Right renal cortex interstitium (tissue), 3 donors: ENCODE data around the gene MT1X. TPM values are rescaled to one million over a fixed set of nuclear protein-coding genes. Genes with fewer than 3 reads are reported as not detected.
A peak's percentile ranks its signal among the peaks of the same experiment; 100 is the strongest.
"Not testable (repeated sequence)": the region's sequence is repeated elsewhere in the genome, so short reads cannot be mapped to it uniquely, and the experiment has no call there.

ENCODE experiments used
- DNase-seq, 3 donors: peaks; one replicate each; pipeline ENCODE4 v3.0.0-alpha.2; 2013; ENCODE audit warnings: low read depth in 3 of 3, low spot score in 2 of 3
- polyA plus RNA-seq, 3 donors: library from polyadenylated mRNA; unstranded; fragments of 120-200 nt; gene quantifications; one replicate each; pipeline ENCODE4 v1.2.1, GENCODE V29; 2013; ENCODE audit not compliant: insufficient read length in 3 of 3

The MT1X gene
- polyA plus RNA-seq, 3 donors = 24.8 to 34.0 (median 26.2) TPM

DNA sequence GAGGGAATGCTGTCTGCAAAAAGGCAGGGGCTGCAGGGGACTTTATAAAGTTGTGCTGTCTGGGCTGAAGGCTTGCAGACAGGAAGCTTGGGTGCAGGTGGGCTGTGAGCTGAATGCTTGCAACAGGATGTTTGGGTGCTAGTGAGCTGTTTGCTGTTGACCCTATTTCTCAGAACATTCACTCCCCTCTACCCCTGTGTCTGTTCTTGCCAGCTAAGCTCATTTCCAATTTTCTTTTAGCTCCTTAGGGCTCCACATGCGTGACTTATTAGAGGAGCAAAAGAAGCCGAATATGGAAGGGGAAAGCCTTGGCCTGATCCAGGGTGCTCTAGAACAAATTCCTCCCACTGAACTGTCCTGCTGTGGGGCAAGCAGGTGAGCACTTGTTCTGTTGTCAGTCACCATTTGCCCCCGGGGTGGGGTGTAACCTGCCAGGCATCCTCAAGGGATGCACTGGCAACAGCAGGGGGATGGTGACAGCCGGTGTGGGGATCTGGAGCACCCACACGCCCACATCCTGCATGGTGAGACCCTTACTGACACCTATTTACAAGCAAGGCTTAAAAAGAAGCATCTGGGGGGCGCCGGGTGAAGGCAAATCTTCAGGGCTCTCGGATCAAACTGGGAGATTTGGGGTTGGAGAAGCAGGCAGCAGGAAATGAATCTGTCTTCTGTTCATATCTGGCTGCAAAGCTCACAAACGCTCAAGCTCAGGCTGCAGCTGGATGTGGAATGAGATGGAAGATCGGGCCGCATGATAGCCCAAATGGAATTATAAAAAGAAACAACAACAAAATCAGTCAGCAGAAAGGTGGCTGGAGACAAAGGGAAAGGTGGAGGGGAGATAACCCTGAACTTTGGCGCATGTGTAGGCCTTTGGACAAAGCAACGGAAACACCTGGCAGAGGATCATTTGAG lies 26.5 kb downstream of the MT1X start:
- no peak for DNase-seq

DNA sequence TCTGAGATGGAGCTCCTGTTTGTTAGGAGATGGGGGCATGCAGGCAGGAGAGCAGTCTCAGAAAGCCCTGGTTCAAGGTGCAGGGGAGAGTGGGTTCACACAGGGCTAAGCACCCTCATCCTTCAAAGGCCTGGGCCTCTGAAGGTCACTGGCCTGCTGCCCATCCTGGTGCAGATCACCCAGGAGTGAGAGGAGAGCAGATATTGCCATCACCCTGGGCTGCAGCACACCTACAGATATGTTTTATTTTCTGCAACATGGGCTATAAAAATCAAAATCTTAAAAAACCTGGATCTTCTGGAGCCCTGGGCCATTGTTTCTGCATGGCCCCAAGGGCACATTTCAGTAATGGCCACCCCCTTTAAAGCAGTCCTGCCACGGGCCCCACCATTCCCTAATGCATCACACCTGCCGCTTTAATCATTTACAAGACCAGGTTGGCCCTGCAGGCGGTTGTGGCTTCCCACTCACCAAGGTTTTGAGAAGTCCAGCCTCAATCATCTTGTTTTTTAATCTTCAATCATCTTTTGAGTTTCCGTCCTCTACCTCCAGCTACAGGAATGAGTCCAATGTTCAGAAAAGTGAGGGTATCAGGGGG lies 27.3 kb downstream of the MT1X start:
- no peak for DNase-seq

GRCh38 chr16:56710181-56710737 lies 28.0 kb downstream of the MT1X start:
- no peak for DNase-seq

GRCh38 chr16:56711862-56712261 lies 29.6 kb downstream of the MT1X start:
- DNase-seq = no peak

DNA sequence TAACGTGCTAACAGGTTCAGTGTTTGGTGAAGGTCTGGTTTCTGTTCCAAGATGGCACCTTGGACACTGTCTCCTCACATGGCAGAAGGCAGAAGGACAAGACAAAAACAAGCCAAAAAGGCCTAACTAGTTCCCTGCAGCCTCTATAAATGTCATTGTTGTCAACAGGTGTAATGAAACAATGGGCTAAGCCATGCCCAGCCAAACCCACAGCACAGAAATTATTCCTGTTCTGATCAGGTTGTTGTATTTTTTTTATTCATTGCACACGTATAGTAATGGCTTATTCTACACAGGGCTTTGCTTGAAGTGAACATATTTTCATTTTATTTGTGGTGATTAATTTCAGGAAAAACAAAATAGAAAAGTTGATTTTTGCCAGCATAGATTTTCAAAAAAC lies 31.5 kb downstream of the MT1X start:
- no peak for DNase-seq

- DNase-seq = no peak
Observed at GRCh38 chr16:56715126-56715525, 32.9 kb downstream of the MT1X start.

- no peak for DNase-seq
Observed at GRCh38 chr16:56716761-56717160, 34.5 kb downstream of the MT1X start.

DNA sequence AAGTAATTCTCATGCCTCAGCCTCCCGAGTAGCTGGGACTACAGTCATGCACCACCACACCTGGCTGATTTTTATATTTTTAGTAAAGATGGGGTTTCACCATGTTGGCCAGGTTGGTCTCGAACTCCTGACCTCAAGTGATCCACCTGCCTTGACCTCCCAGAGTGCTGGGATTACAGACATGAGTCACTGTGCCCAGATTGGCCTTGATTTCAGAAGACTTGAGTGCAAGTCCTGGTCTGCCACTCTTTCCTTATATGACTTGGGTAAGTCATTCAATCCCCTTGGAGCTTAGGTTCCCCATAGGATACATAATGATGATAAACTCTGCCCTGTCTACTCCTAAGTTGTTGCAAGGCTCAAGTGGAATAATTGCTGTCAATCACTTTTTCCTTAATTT lies 35.3 kb downstream of the MT1X start:
- DNase-seq = not testable (repeated sequence)

- DNase-seq = no peak
Observed at GRCh38 chr16:56722200-56722842, 40.1 kb downstream of the MT1X start.

DNA sequence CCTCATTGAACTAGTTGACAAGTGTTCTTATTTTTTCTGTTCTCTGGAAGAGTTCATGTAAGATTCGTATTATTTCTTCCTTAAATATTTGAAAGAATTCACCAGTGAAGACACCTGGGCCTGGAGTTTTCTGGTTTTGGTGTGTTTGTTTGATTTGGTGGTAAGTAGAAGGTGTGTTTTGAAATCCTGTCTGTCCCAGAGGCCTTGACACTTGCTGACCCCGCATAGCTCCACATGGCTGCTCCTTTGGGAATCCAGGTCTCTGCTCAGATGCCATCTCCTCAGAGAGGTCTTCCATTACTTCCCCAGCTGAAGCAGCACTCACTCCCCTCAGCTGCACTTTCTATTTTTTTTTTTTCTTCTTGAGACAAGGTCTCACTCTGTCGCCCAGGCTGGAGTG lies 41.9 kb downstream of the MT1X start:
- DNase-seq = no peak

DNA sequence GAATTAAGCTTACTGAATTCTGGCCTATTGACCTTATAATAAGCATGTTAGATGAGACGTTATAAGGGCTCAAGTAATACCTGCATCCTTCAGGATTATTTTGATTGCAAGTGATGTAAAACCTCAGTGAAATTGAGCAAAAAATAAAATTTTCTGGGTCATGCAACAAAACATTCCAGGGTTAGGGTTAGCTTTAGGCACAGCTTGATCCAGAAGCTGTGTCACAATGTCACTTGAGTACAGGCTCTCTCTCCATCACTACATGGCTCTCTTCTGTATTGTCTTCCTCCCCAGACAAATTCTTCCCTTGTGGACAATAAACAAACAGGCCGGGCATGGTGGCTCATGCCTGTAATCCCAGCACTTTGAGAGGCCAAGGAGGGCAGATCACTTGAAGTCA lies 44.0 kb downstream of the MT1X start:
- no peak for DNase-seq

- no peak for DNase-seq
Observed at GRCh38 chr16:56726926-56727325, 44.7 kb downstream of the MT1X start.

DNA sequence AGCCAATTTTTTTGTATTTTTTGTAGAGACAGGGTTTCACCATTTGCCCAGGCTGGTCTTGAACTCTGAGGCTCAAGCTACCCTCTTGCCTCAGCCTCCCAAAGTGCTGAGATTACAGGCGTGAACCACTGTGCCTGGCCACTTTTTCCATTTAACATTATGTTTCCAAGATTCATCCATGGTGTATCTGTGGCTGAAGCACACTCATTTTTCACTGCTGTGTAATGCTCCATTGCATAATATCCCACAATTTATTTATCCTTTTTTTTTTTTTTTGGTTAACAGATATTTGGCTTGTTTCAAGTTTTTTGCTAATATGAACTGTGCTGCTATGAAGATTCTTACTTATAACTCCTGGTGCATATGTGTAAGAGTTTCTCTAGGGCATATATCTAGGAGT lies 45.8 kb downstream of the MT1X start:
- DNase-seq = no peak

- peak in 2 of 3 donors; percentile 23 to 39 for DNase-seq
Observed at GRCh38 chr16:56728980-56729734, 46.9 kb downstream of the MT1X start.

- DNase-seq = peak; percentile 62 to 84 (median 83)
Observed at GRCh38 chr16:56729735-56730662, 47.7 kb downstream of the MT1X start, which contains the start of gene NUP93. Gene NUP93 (plus strand): TSS chr16:56730129. CDS start chr16:56748248, 18,119 bp downstream.

GRCh38 chr16:56732366-56732765 lies 50.1 kb downstream of the MT1X start:
- no peak for DNase-seq

DNA sequence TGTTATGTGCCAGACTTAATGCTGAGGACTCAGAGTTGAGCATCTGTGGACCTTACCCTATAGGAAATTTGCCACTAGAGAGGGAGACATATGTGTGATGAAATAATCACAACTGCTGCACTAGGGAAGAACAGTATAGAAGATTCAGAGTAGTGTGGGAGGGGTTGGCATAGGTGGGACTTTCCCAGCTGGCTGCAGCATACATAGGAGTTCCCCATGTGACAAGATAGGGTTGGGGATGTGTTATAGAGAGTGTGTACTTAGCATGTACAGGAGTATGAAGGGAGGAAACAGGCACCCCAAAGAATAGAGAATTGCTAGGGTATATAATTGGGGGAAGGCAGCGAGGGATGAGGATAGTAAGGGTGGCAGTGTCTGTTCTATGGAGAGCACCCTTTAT lies 50.6 kb downstream of the MT1X start:
- DNase-seq = no peak
